GM23338 (cell line): ENCODE results near the gene PJA2. TPM values are rescaled to one million over a fixed set of nuclear protein-coding genes. Genes with fewer than 3 reads are reported as not detected.

ENCODE experiments used
- ATAC-seq: fragments of 200-7000 bp; cut with Tn5 transposase; 3 replicates; pipeline ENCODE4 v1.9.1; 2020
- DNase-seq: peaks from one replicate; pipeline ENCODE4 v3.0.0-alpha.2; 2015; ENCODE audit warnings: low spot score
- H2AFZ ChIP-seq: fragments of 200-600 bp; sonication (generic); 2 replicates; pipeline ENCODE4 v1.8.0; 2016; ENCODE audit warnings: antibody characterized with exemption, mild to moderate bottlenecking, moderate library complexity
- H3F3A ChIP-seq: fragments of 200-600 bp; sonication (generic); replicated peaks from 2 replicates; pipeline ENCODE4 v1.8.0; 2017; ENCODE audit warnings: antibody characterized with exemption, mixed run types, low read depth
- H3K27ac ChIP-seq: fragments of 200-600 bp; sonication (generic); 2 replicates; pipeline ENCODE4 v1.6.1; 2016; ENCODE audit warnings: low read depth
- H3K27me3 ChIP-seq: fragments of 200-600 bp; sonication (generic); 2 replicates; pipeline ENCODE4 v1.8.0; 2016; ENCODE audit warnings: mild to moderate bottlenecking, mixed run types, moderate library complexity; ENCODE audit not compliant: insufficient read depth
- H3K36me3 ChIP-seq: fragments of 200-600 bp; sonication (generic); 2 replicates; pipeline ENCODE4 v1.8.0; 2016; ENCODE audit warnings: mild to moderate bottlenecking; ENCODE audit not compliant: insufficient read depth
- H3K4me1 ChIP-seq: fragments of 200-600 bp; sonication (generic); 2 replicates; pipeline ENCODE4 v1.8.0; 2016; ENCODE audit warnings: mild to moderate bottlenecking, moderate library complexity; ENCODE audit not compliant: insufficient read depth
- H3K4me2 ChIP-seq: fragments of 200-600 bp; sonication (generic); 2 replicates; pipeline ENCODE4 v1.7.1; 2017; ENCODE audit warnings: mixed run types
- H3K4me3 ChIP-seq: fragments of 200-600 bp; sonication (generic); 2 replicates; pipeline ENCODE4 v1.6.1; 2016; ENCODE audit warnings: mixed run types
- H3K79me2 ChIP-seq: fragments of 200-600 bp; sonication (generic); replicated peaks from 2 replicates; pipeline ENCODE4 v1.8.0; 2017; ENCODE audit warnings: mild to moderate bottlenecking; ENCODE audit not compliant: insufficient read depth
- H3K9me2 ChIP-seq: fragments of 200-600 bp; sonication (generic); 2 replicates; pipeline ENCODE4 v1.8.0; 2017; ENCODE audit not compliant: insufficient read depth
- H4K20me1 ChIP-seq: fragments of 200-600 bp; sonication (generic); replicated peaks from 2 replicates; pipeline ENCODE4 v1.8.0; 2017; ENCODE audit warnings: mild to moderate bottlenecking; ENCODE audit not compliant: insufficient read depth
- H3K27ac Mint-ChIP-seq: 2 replicates; pipeline ENCODE4 v1.8.0; 2020; ENCODE audit warnings: inconsistent platforms, mild to moderate bottlenecking, moderate library complexity, mixed read lengths
- H3K27me3 Mint-ChIP-seq: 3 replicates; pipeline ENCODE4 v1.8.0; 2022; ENCODE audit warnings: low read depth, mild to moderate bottlenecking, moderate library complexity, mixed read lengths, inconsistent platforms; ENCODE audit not compliant: insufficient read depth, poor library complexity
- H3K36me3 Mint-ChIP-seq: 3 replicates; pipeline ENCODE4 v1.8.0; 2021; ENCODE audit warnings: low read depth, mild to moderate bottlenecking, inconsistent platforms, moderate library complexity, mixed read lengths
- H3K4me1 Mint-ChIP-seq: 3 replicates; pipeline ENCODE4 v1.8.0; 2020; ENCODE audit warnings: mild to moderate bottlenecking, inconsistent platforms, mixed read lengths
- H3K4me3 Mint-ChIP-seq: 3 replicates; pipeline ENCODE4 v1.8.0; 2021; ENCODE audit warnings: moderate library complexity, mild to moderate bottlenecking, inconsistent platforms, mixed read lengths
- H3K9me3 Mint-ChIP-seq: 3 replicates; pipeline ENCODE4 v1.8.0; 2020; ENCODE audit warnings: moderate library complexity, mild to moderate bottlenecking, inconsistent platforms, mixed read lengths
- CREB1 ChIP-seq: fragments of 250-450 bp; sonication (Bioruptor Pico); IDR thresholded peaks from 2 replicates; pipeline ENCODE4 v1.5.0; 2020; ENCODE audit warnings: low read depth, mild to moderate bottlenecking, moderate library complexity
- CTCF ChIP-seq, 2 experiments: fragments of 200-600 bp in 1 of 2; sonication (generic) in 1 of 2; conservative IDR thresholded peaks; 2 replicates each; pipeline versions ENCODE4 v1.5.1 to v1.6.1; 2016 to 2017; ENCODE audit warnings: antibody characterized with exemption in 2 of 2, low read depth in 2 of 2, mild to moderate bottlenecking in 2 of 2, moderate library complexity in 1 of 2
- ETS1 ChIP-seq: IDR thresholded peaks from 2 replicates; pipeline ENCODE4 v1.6.1; 2016; ENCODE audit warnings: antibody characterized with exemption
- EZH2 ChIP-seq: fragments of 200-600 bp; sonication (generic); IDR thresholded peaks from one replicate; pipeline ENCODE4 v1.8.0; 2017; ENCODE audit warnings: antibody characterized with exemption, mild to moderate bottlenecking, low read depth; ENCODE audit not compliant: unreplicated experiment
- EZH2phosphoT487 ChIP-seq: fragments of 200-600 bp; sonication (generic); IDR thresholded peaks from one replicate; pipeline ENCODE4 v1.8.1; 2018; ENCODE audit warnings: antibody characterized with exemption; ENCODE audit not compliant: unreplicated experiment
- JUNB ChIP-seq: IDR thresholded peaks from one replicate; pipeline ENCODE4 v1.6.1; 2016; ENCODE audit warnings: antibody characterized with exemption; ENCODE audit not compliant: unreplicated experiment
- NANOG ChIP-seq: IDR thresholded peaks from 2 replicates; pipeline ENCODE4 v1.6.1; 2016; ENCODE audit warnings: antibody characterized with exemption, borderline replicate concordance
- POLR2AphosphoS5 ChIP-seq: IDR thresholded peaks from 2 replicates; pipeline ENCODE4 v1.6.1; 2016; ENCODE audit warnings: antibody characterized with exemption, low read depth
- REST ChIP-seq: IDR thresholded peaks from one replicate; pipeline ENCODE4 v1.6.1; 2018; ENCODE audit warnings: antibody characterized with exemption; ENCODE audit not compliant: unreplicated experiment
- STAT1 ChIP-seq: IDR thresholded peaks from one replicate; pipeline ENCODE4 v1.6.1; 2016; ENCODE audit warnings: antibody characterized with exemption; ENCODE audit not compliant: unreplicated experiment
- ZNF114 ChIP-seq: fragments of 250-450 bp; sonication (Bioruptor Pico); IDR thresholded peaks from 2 replicates; pipeline ENCODE4 v1.5.0; 2020; ENCODE audit warnings: mild to moderate bottlenecking, moderate library complexity
- ZNF331 ChIP-seq: fragments of 250-450 bp; sonication (Bioruptor Pico); IDR thresholded peaks from 2 replicates; pipeline ENCODE4 v1.5.0; 2020; ENCODE audit warnings: low read depth, mild to moderate bottlenecking, moderate library complexity
- ZNF462 ChIP-seq: fragments of 250-450 bp; sonication (Bioruptor Pico); IDR thresholded peaks from 2 replicates; pipeline ENCODE4 v1.5.0; 2020; ENCODE audit warnings: mild to moderate bottlenecking, moderate library complexity
- polyA plus RNA-seq: library from polyadenylated mRNA; unstranded; fragments of >200 nt; fragmentation: Nextera tagmentation; extraction: Ambion mirVana; gene quantifications from 2 replicates; pipeline ENCODE4 v1.2.1, GENCODE V29; 2016
- total RNA-seq: library from RNA; depleted of rRNA; stranded (reverse); fragments of >200 nt; shearing (Covaris generic); gene quantifications from 2 replicates; pipeline ENCODE4 v1.2.3, GENCODE V29; 2014

PJA2 gene
- total and polyA plus RNA-seq, 2 experiments from 2014 or later: 31.5 to 65.3 TPM

- Histone ChIP-seq H3K27ac (no peak overlapping the region), H3K79me2 (no peaks in the 10 kb centered on the region), H3K4me1 (no peaks in the 10 kb centered on the region), H2AFZ (no peak overlapping the region), H3K4me2 (no peak overlapping the region), H4K20me1 (no peaks in the 10 kb centered on the region), H3K36me3 (no peaks in the 10 kb centered on the region), H3K4me3 (no peak overlapping the region), H3K9me2 (no peaks in the 10 kb centered on the region), H3K27me3 (no peaks in the 10 kb centered on the region), H3F3A (no peaks in the 10 kb centered on the region)
- Mint-ChIP-seq H3K36me3 (no peaks in the 10 kb centered on the region), H3K27me3 (no peaks in the 10 kb centered on the region), H3K4me3 (no peak overlapping the region), H3K4me1 (peaks cover 4% of the 10 kb centered on the region), H3K27ac (no peak overlapping the region), H3K9me3 (no peaks in the 10 kb centered on the region)
- ATAC-seq (no peak), DNase-seq (no peak)
- TF ChIP-seq POLR2AphosphoS5 (no peak), STAT1 (no peak), ZNF331 (no peak), JUNB (no peak), EZH2phosphoT487 (no peak), ZNF462 (CRISPR knock-in tag) (no peak), REST (no peak), ETS1 (no peak), NANOG (no peak), CTCF (conservative IDR thresholded peaks at IDR 0.05; ENCODE audit: low read depth in 2 of 2) (no peak), EZH2 (no peak), ZNF114 (CRISPR knock-in tag) (no peak), CREB1 (CRISPR knock-in tag) (no peak)
Measured at GRCh38 chr5:109312695-109313094, 97.1 kb downstream of the PJA2 start.
